GM23338 (cell line): Measurements from ENCODE around the gene SIRT7. TPM values are rescaled to one million over a fixed set of nuclear protein-coding genes. Genes with fewer than 3 reads are reported as not detected.

Experiments
- ATAC-seq: fragments of 200-7000 bp; cut with Tn5 transposase; 3 replicates; pipeline ENCODE4 v1.9.1; 2020
- DNase-seq: peaks from one replicate; pipeline ENCODE4 v3.0.0-alpha.2; 2015; ENCODE audit warnings: low spot score
- H2AFZ ChIP-seq: fragments of 200-600 bp; sonication (generic); 2 replicates; pipeline ENCODE4 v1.8.0; 2016; ENCODE audit warnings: antibody characterized with exemption, mild to moderate bottlenecking, moderate library complexity
- H3F3A ChIP-seq: fragments of 200-600 bp; sonication (generic); replicated peaks from 2 replicates; pipeline ENCODE4 v1.8.0; 2017; ENCODE audit warnings: antibody characterized with exemption, mixed run types, low read depth
- H3K27ac ChIP-seq: fragments of 200-600 bp; sonication (generic); 2 replicates; pipeline ENCODE4 v1.6.1; 2016; ENCODE audit warnings: low read depth
- H3K27me3 ChIP-seq: fragments of 200-600 bp; sonication (generic); 2 replicates; pipeline ENCODE4 v1.8.0; 2016; ENCODE audit warnings: mild to moderate bottlenecking, mixed run types, moderate library complexity; ENCODE audit not compliant: insufficient read depth
- H3K36me3 ChIP-seq: fragments of 200-600 bp; sonication (generic); 2 replicates; pipeline ENCODE4 v1.8.0; 2016; ENCODE audit warnings: mild to moderate bottlenecking; ENCODE audit not compliant: insufficient read depth
- H3K4me1 ChIP-seq: fragments of 200-600 bp; sonication (generic); 2 replicates; pipeline ENCODE4 v1.8.0; 2016; ENCODE audit warnings: mild to moderate bottlenecking, moderate library complexity; ENCODE audit not compliant: insufficient read depth
- H3K4me2 ChIP-seq: fragments of 200-600 bp; sonication (generic); 2 replicates; pipeline ENCODE4 v1.7.1; 2017; ENCODE audit warnings: mixed run types
- H3K4me3 ChIP-seq: fragments of 200-600 bp; sonication (generic); 2 replicates; pipeline ENCODE4 v1.6.1; 2016; ENCODE audit warnings: mixed run types
- H3K79me2 ChIP-seq: fragments of 200-600 bp; sonication (generic); replicated peaks from 2 replicates; pipeline ENCODE4 v1.8.0; 2017; ENCODE audit warnings: mild to moderate bottlenecking; ENCODE audit not compliant: insufficient read depth
- H3K9me2 ChIP-seq: fragments of 200-600 bp; sonication (generic); 2 replicates; pipeline ENCODE4 v1.8.0; 2017; ENCODE audit not compliant: insufficient read depth
- H4K20me1 ChIP-seq: fragments of 200-600 bp; sonication (generic); replicated peaks from 2 replicates; pipeline ENCODE4 v1.8.0; 2017; ENCODE audit warnings: mild to moderate bottlenecking; ENCODE audit not compliant: insufficient read depth
- H3K27ac Mint-ChIP-seq: 2 replicates; pipeline ENCODE4 v1.8.0; 2020; ENCODE audit warnings: inconsistent platforms, mild to moderate bottlenecking, moderate library complexity, mixed read lengths
- H3K27me3 Mint-ChIP-seq: 3 replicates; pipeline ENCODE4 v1.8.0; 2022; ENCODE audit warnings: low read depth, mild to moderate bottlenecking, moderate library complexity, mixed read lengths, inconsistent platforms; ENCODE audit not compliant: insufficient read depth, poor library complexity
- H3K36me3 Mint-ChIP-seq: 3 replicates; pipeline ENCODE4 v1.8.0; 2021; ENCODE audit warnings: low read depth, mild to moderate bottlenecking, inconsistent platforms, moderate library complexity, mixed read lengths
- H3K4me1 Mint-ChIP-seq: 3 replicates; pipeline ENCODE4 v1.8.0; 2020; ENCODE audit warnings: mild to moderate bottlenecking, inconsistent platforms, mixed read lengths
- H3K4me3 Mint-ChIP-seq: 3 replicates; pipeline ENCODE4 v1.8.0; 2021; ENCODE audit warnings: moderate library complexity, mild to moderate bottlenecking, inconsistent platforms, mixed read lengths
- H3K9me3 Mint-ChIP-seq: 3 replicates; pipeline ENCODE4 v1.8.0; 2020; ENCODE audit warnings: moderate library complexity, mild to moderate bottlenecking, inconsistent platforms, mixed read lengths
- CTCF ChIP-seq, 2 experiments: fragments of 200-600 bp in 1 of 2; sonication (generic) in 1 of 2; conservative IDR thresholded peaks; 2 replicates each; pipeline versions ENCODE4 v1.5.1 to v1.6.1; 2016 to 2017; ENCODE audit warnings: antibody characterized with exemption in 2 of 2, low read depth in 2 of 2, mild to moderate bottlenecking in 2 of 2, moderate library complexity in 1 of 2
- ETS1 ChIP-seq: IDR thresholded peaks from 2 replicates; pipeline ENCODE4 v1.6.1; 2016; ENCODE audit warnings: antibody characterized with exemption
- EZH2 ChIP-seq: fragments of 200-600 bp; sonication (generic); IDR thresholded peaks from one replicate; pipeline ENCODE4 v1.8.0; 2017; ENCODE audit warnings: antibody characterized with exemption, mild to moderate bottlenecking, low read depth; ENCODE audit not compliant: unreplicated experiment
- JUNB ChIP-seq: IDR thresholded peaks from one replicate; pipeline ENCODE4 v1.6.1; 2016; ENCODE audit warnings: antibody characterized with exemption; ENCODE audit not compliant: unreplicated experiment
- NANOG ChIP-seq: IDR thresholded peaks from 2 replicates; pipeline ENCODE4 v1.6.1; 2016; ENCODE audit warnings: antibody characterized with exemption, borderline replicate concordance
- ZNF114 ChIP-seq: fragments of 250-450 bp; sonication (Bioruptor Pico); IDR thresholded peaks from 2 replicates; pipeline ENCODE4 v1.5.0; 2020; ENCODE audit warnings: mild to moderate bottlenecking, moderate library complexity
- ZNF331 ChIP-seq: fragments of 250-450 bp; sonication (Bioruptor Pico); IDR thresholded peaks from 2 replicates; pipeline ENCODE4 v1.5.0; 2020; ENCODE audit warnings: low read depth, mild to moderate bottlenecking, moderate library complexity
- ZNF462 ChIP-seq: fragments of 250-450 bp; sonication (Bioruptor Pico); IDR thresholded peaks from 2 replicates; pipeline ENCODE4 v1.5.0; 2020; ENCODE audit warnings: mild to moderate bottlenecking, moderate library complexity
- polyA plus RNA-seq: library from polyadenylated mRNA; unstranded; fragments of >200 nt; fragmentation: Nextera tagmentation; extraction: Ambion mirVana; gene quantifications from 2 replicates; pipeline ENCODE4 v1.2.1, GENCODE V29; 2016
- total RNA-seq: library from RNA; depleted of rRNA; stranded (reverse); fragments of >200 nt; shearing (Covaris generic); gene quantifications from 2 replicates; pipeline ENCODE4 v1.2.3, GENCODE V29; 2014

The SIRT7 gene
- total and polyA plus RNA-seq, 2 experiments from 2014 or later: 16.3 to 20.8 TPM

GRCh38 chr17:81879121-81879520 lies 38.9 kb downstream of the SIRT7 start:
- Histone ChIP-seq H3K27me3 (no peaks in the 10 kb centered on the region), H3K27ac (0 out of 2 replicates have a peak overlapping the region, but pooled peaks have one; percentile 32), H3K4me3 (no peak overlapping the region), H3K9me2 (no peaks in the 10 kb centered on the region), H3K36me3 (peaks cover 9% of the 10 kb centered on the region; the same call in 1 of the 2 replicates), H3K4me2 (no peak overlapping the region), H3F3A (no peaks in the 10 kb centered on the region), H2AFZ (no peak overlapping the region), H3K79me2 (no peaks in the 10 kb centered on the region), H4K20me1 (peaks cover 4% of the 10 kb centered on the region), H3K4me1 (no peaks in the 10 kb centered on the region)
- ATAC-seq (no peak), DNase-seq (no peak)
- Mint-ChIP-seq H3K27me3 (peaks cover 13% of the 10 kb centered on the region), H3K36me3 (peaks cover 55% of the 10 kb centered on the region), H3K27ac (no peak overlapping the region), H3K4me1 (no peaks in the 10 kb centered on the region), H3K4me3 (peak overlapping the region; percentile 23; the same call in 1 of the 3 replicates), H3K9me3 (no peaks in the 10 kb centered on the region)
- TF ChIP-seq CTCF (conservative IDR thresholded peaks at IDR 0.05; ENCODE audit: low read depth in 2 of 2) (no peak), ETS1 (no peak), ZNF331 (CRISPR knock-in tag) (no peak), EZH2 (no peak)

GRCh38 chr17:81878294-81878693 lies 39.7 kb downstream of the SIRT7 start:
- Histone ChIP-seq H2AFZ (no peak overlapping the region), H3K9me2 (no peaks in the 10 kb centered on the region), H3K27me3 (no peaks in the 10 kb centered on the region), H3K79me2 (no peaks in the 10 kb centered on the region), H3K4me2 (no peak overlapping the region), H3K4me1 (no peaks in the 10 kb centered on the region), H3K36me3 (peaks cover 9% of the 10 kb centered on the region; the same call in 1 of the 2 replicates), H3F3A (no peaks in the 10 kb centered on the region), H3K4me3 (no peak overlapping the region), H4K20me1 (peaks cover 4% of the 10 kb centered on the region), H3K27ac (no peak overlapping the region)
- H3K4me1 Mint-ChIP-seq: no peaks in the 10 kb centered on the region
- H3K36me3 Mint-ChIP-seq: peaks cover 51% of the 10 kb centered on the region
- peaks cover 15% of the 10 kb centered on the region for H3K27me3 Mint-ChIP-seq
- no peak overlapping the region for H3K27ac Mint-ChIP-seq
- DNase-seq: no peak
- no peaks in the 10 kb centered on the region for H3K9me3 Mint-ChIP-seq
- no peak overlapping the region for H3K4me3 Mint-ChIP-seq
- ATAC-seq: no peak
- TF ChIP-seq ZNF331 (CRISPR knock-in tag): no peak
- TF ChIP-seq CTCF (conservative IDR thresholded peaks at IDR 0.05; ENCODE audit: low read depth in 2 of 2): no peak
- no peak for TF ChIP-seq ZNF114
- TF ChIP-seq NANOG: no peak
- TF ChIP-seq JUNB: no peak
- no peak for TF ChIP-seq ZNF462 (CRISPR knock-in tag)
